PC-3 (cell line): ENCODE results near the gene NRL.

ENCODE experiments used
- EZH2 ChIP-seq: fragments of 300-600 bp; sonication (generic); IDR thresholded peaks from one replicate; pipeline ENCODE4 v1.6.1; 2017; ENCODE audit warnings: antibody characterized with exemption, mild to moderate bottlenecking, low read length; ENCODE audit not compliant: unreplicated experiment
- EZH2phosphoT487 ChIP-seq: fragments of 300-600 bp; sonication (generic); IDR thresholded peaks from 2 replicates; pipeline ENCODE4 v1.6.1; 2018; ENCODE audit warnings: mild to moderate bottlenecking, antibody characterized with exemption, low read length, borderline replicate concordance
- TF ChIP-seq, protein P1 (sequence below): fragments of 300-600 bp; sonication (generic); conservative IDR thresholded peaks from 2 replicates; pipeline ENCODE4 v1.5.1; 2017; ENCODE audit warnings: antibody characterized with exemption, low read depth, mild to moderate bottlenecking, low read length

- no peak for TF ChIP-seq EZH2
- TF ChIP-seq, protein P1, sequence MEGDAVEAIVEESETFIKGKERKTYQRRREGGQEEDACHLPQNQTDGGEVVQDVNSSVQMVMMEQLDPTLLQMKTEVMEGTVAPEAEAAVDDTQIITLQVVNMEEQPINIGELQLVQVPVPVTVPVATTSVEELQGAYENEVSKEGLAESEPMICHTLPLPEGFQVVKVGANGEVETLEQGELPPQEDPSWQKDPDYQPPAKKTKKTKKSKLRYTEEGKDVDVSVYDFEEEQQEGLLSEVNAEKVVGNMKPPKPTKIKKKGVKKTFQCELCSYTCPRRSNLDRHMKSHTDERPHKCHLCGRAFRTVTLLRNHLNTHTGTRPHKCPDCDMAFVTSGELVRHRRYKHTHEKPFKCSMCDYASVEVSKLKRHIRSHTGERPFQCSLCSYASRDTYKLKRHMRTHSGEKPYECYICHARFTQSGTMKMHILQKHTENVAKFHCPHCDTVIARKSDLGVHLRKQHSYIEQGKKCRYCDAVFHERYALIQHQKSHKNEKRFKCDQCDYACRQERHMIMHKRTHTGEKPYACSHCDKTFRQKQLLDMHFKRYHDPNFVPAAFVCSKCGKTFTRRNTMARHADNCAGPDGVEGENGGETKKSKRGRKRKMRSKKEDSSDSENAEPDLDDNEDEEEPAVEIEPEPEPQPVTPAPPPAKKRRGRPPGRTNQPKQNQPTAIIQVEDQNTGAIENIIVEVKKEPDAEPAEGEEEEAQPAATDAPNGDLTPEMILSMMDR = no peak
- TF ChIP-seq EZH2phosphoT487 = no peak
Measured at GRCh38 chr14:24156840-24157239, 42.1 kb upstream of the NRL start.
